Measurements from ENCODE around the gene TEX10. TPM values are rescaled to one million over a fixed set of nuclear protein-coding genes. Genes with fewer than 3 reads are reported as not detected.

TEX10 gene
- total RNA-seq, 4 donors from 2014 or later = 10.0 to 19.0 (median 13.7) TPM

DNA sequence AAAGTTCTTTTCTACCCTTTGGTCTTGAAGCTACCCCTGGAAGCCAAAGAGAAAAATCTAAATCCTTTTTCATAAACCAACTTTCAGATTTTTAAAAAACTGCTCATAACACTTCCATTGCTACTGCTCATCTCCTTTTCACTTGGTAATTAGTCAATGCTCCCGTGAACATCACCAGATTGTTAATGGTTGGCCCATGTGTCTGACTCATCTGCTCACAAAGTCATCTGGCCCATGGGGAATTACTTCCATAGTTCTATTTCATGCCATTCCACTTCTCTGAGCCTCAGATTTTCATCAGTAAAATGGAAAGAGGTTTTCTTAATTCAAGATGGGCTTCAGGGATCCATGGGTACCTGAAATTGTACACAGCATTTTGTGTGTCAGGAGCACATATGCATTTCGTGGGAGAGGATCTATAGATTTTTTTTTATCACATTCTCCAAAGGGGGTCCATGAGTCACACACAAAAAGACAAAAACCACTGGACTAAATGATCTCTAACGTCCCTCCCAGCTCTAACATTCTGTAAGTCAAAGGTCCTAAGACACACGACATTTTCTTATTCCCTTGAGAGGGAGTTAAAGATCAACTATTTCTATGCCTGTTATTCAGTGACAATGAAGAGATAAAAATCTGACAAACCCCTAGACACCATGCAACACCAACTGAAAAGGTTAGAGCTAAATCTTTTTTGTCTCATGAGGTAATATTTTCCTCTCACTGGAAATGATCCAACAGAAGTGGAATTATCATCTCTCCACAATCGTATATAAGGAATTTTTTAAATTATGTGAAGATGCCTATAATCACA is 75.4 kb downstream of the TEX10 start:
- no peak for ATAC-seq
- peaks cover 0 to 84% of the 10 kb centered on the region in 2 donors for H3K36me3 ChIP-seq
- 68 to 76% methylated on average over 4 of the region's 5 CpGs for WGBS, 2 donors (ENCODE audit: low coverage in 1 of 2)

DNA sequence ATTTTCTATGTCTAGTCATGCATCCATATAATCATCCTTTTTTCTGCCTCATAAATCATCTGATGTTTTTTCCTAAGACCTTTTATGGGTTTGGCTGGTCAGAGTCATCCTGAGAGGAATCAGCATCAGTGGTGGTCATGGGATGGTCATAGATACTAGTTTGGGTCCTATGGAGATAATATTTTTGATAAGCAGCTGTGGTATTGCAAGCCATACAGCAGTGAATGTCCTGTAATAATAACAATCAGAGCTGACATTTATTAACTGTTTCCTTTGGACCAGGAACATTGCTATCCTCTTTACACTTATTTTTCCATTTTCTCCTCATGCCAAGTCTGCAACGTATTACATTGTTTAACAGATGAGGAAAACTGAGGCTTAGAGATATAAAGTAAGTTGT is 83.1 kb downstream of the TEX10 start:
- Histone ChIP-seq H3K9me3 (no peaks in the 10 kb centered on the region), H3K4me1 (no peaks in the 10 kb centered on the region), H3K27ac (no peak overlapping the region), H3K4me3 (no peak overlapping the region), H3K27me3 (no peaks in the 10 kb centered on the region), H3K36me3 (peaks cover 0 to 43% of the 10 kb centered on the region in 2 donors)
- WGBS, 2 donors (ENCODE audit: low coverage in 1 of 2) = 83 to 100% methylated on average over 1 of the region's 1 CpG
- TF ChIP-seq CTCF (IDR thresholded peaks at IDR 0.05) = no peak
- no peak for TF ChIP-seq POLR2A (IDR thresholded peaks at IDR 0.05)
- TF ChIP-seq POLR2AphosphoS5 (IDR thresholded peaks at IDR 0.05) = no peak
- TF ChIP-seq EP300 (IDR thresholded peaks at IDR 0.05) = no peak
- ATAC-seq = no peak

More for the DNA sequence above, 75.4 kb downstream of the TEX10 start:
- Histone ChIP-seq H3K27me3 (no peaks in the 10 kb centered on the region), H3K27ac (no peak overlapping the region), H3K4me3 (no peak overlapping the region), H3K9me3 (no peaks in the 10 kb centered on the region), H3K4me1 (no peaks in the 10 kb centered on the region)
- TF ChIP-seq CTCF (IDR thresholded peaks at IDR 0.05) (no peak), POLR2AphosphoS5 (IDR thresholded peaks at IDR 0.05) (no peak), EP300 (IDR thresholded peaks at IDR 0.05) (no peak), POLR2A (IDR thresholded peaks at IDR 0.05) (no peak)

DNA sequence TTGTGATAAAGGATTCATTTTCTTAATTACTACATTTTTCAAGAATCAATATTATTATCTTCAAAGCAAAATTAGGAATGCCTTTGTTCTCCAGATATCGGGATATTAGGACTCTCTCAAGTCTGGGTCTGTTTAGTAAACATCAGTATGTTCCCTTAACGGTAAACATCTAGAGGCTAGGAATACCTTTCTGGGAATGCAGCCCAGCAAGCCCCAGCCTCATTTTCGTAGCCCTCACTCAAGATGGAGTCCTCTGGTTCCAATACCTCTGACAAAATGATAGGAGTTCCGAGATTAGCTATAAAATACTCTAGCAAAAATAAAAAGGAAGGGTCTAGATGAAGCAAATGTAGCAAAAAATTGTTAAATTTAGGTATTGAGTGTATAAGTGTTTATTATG is 84.5 kb downstream of the TEX10 start:
- Histone ChIP-seq H3K36me3 (peaks cover 0 to 39% of the 10 kb centered on the region in 2 donors), H3K4me3 (no peak overlapping the region), H3K9me3 (no peaks in the 10 kb centered on the region), H3K4me1 (no peaks in the 10 kb centered on the region), H3K27me3 (no peaks in the 10 kb centered on the region), H3K27ac (no peak overlapping the region)
- no peak for TF ChIP-seq CTCF (IDR thresholded peaks at IDR 0.05)
- TF ChIP-seq EP300 (IDR thresholded peaks at IDR 0.05) = no peak
- no peak for TF ChIP-seq POLR2A (IDR thresholded peaks at IDR 0.05)
- TF ChIP-seq POLR2AphosphoS5 (IDR thresholded peaks at IDR 0.05) = no peak
- no peak for ATAC-seq
- WGBS, 2 donors (ENCODE audit: low coverage in 1 of 2) = 89 to 94% methylated on average over 4 of the region's 4 CpGs

DNA sequence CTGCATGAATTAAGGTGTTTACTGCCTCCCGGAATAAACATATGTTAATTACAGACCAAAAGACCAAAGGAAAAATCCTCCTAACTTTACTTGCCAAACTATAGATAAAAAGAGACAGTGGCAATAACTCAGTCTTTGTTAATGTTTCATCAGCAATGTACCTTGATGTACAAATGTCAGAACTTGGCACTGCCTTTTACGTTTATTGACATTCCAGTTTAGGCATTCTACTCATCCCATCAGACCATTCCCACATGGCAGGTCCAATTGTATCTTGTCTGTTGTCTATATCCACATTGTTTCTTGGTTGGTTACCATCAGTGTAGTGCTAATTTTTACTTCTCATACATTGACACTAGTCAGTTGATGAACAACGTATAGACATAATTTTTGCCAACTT is 85.5 kb downstream of the TEX10 start:
- H3K27ac ChIP-seq = no peak overlapping the region
- H3K36me3 ChIP-seq = peaks cover 0 to 33% of the 10 kb centered on the region in 2 donors
- H3K4me3 ChIP-seq = no peak overlapping the region
- ATAC-seq = no peak
- no peaks in the 10 kb centered on the region for H3K9me3 ChIP-seq
- no peaks in the 10 kb centered on the region for H3K27me3 ChIP-seq
- H3K4me1 ChIP-seq = no peaks in the 10 kb centered on the region
- TF ChIP-seq CTCF (IDR thresholded peaks at IDR 0.05) = no peak
- TF ChIP-seq POLR2AphosphoS5 (IDR thresholded peaks at IDR 0.05) = no peak
- no peak for TF ChIP-seq EP300 (IDR thresholded peaks at IDR 0.05)
- no peak for TF ChIP-seq POLR2A (IDR thresholded peaks at IDR 0.05)
- WGBS, 2 donors (ENCODE audit: low coverage in 1 of 2) = 93 to 95% methylated on average over 3 of the region's 3 CpGs

Other genes starting within 250 kb of the TEX10 start
- 10 to 100 TPM; 19.1 to 56.9 (median 34.8) TPM for gene MSANTD3, start 74.2 kb upstream of the TEX10 start, total RNA-seq
- gene TMEFF1, start 120.2 kb upstream of the TEX10 start, total RNA-seq = 1 to 10 TPM in 1 of 4 donors, under 1 TPM in 2, not detected in 1; 0.10 to 1.1 (median 0.81) TPM
- 1 to 10 TPM in 1 of 4 donors, under 1 TPM in 3; 0.27 to 1.3 (median 0.67) TPM for gene CAVIN4, start 225.1 kb upstream of the TEX10 start, total RNA-seq